ENCODE data around the gene ST6GALNAC5. TPM values are rescaled to one million over a fixed set of nuclear protein-coding genes. Genes with fewer than 3 reads are reported as not detected.

ST6GALNAC5 gene
- total RNA-seq, 2 experiments from 2014 or later, result not detected

DNA sequence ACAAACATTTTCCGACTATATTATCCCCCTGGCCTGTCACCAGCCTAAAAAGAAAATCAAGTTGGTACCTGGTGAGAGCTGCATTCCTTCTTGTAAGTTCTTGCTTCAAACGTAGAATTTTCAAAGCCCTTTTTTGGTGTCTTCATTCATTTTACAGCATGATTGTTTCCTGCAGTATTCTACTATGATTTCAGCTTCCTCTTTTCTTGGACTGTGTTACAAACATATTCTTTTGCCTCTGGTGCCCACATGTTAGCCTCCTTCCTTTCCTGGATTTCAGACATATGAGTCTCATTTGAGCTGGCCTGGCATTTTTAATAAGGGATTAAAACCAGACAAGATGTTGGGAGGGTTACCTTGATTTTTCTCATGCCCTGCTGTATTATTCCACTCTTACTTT lies 209.5 kb downstream of the ST6GALNAC5 start:
- DNase-seq, result no peak
- peaks cover 9% of the 10 kb centered on the region for H3K27me3 Mint-ChIP-seq
- H3K4me1 Mint-ChIP-seq, result no peaks in the 10 kb centered on the region
- CTCF ChIA-PET, result no interaction called here
- no peak overlapping the region for H3K27ac Mint-ChIP-seq
- H3K36me3 Mint-ChIP-seq, result no peaks in the 10 kb centered on the region
- no peaks in the 10 kb centered on the region for H3K9me3 Mint-ChIP-seq (ENCODE audit: low read depth)
- H3K4me3 Mint-ChIP-seq, result no peak overlapping the region
- ATAC-seq, result no peak

GRCh38 chr1:77081834-77082233 lies 214.6 kb downstream of the ST6GALNAC5 start:
- H3K36me3 Mint-ChIP-seq, result no peaks in the 10 kb centered on the region
- H3K4me3 Mint-ChIP-seq, result no peak overlapping the region
- DNase-seq, result no peak
- no peaks in the 10 kb centered on the region for H3K27me3 Mint-ChIP-seq
- no peak for ATAC-seq
- no peak overlapping the region for H3K27ac Mint-ChIP-seq
- no peaks in the 10 kb centered on the region for H3K4me1 Mint-ChIP-seq
- H3K9me3 Mint-ChIP-seq (ENCODE audit: low read depth), result no peaks in the 10 kb centered on the region
- CTCF ChIA-PET, result no interaction called here

DNA sequence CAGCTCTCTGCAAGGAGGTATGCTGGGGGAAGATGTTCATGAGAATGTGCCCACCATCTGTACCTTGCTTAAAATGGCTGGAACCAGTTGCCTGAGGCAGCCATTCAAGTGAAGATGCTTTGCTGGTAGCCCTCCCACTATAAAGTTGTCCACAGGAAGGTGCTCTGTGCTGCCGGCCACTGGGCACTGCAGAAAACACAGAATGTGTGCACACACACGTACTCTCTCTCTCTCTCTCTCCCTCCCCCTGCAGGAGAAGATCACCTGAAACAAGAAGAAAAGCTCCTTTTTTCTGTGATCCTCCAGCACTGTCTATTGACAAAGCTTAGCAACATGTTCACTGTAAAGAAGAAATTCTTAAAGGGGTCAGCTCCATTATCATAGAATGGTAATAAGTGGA lies 217.2 kb downstream of the ST6GALNAC5 start:
- Mint-ChIP-seq H3K4me3 (no peak overlapping the region), H3K36me3 (no peaks in the 10 kb centered on the region), H3K4me1 (no peaks in the 10 kb centered on the region), H3K27me3 (no peaks in the 10 kb centered on the region), H3K9me3 (ENCODE audit: low read depth) (no peaks in the 10 kb centered on the region), H3K27ac (no peak overlapping the region)
- ATAC-seq (no peak), DNase-seq (no peak)
- CTCF ChIA-PET, result no interaction called here

DNA sequence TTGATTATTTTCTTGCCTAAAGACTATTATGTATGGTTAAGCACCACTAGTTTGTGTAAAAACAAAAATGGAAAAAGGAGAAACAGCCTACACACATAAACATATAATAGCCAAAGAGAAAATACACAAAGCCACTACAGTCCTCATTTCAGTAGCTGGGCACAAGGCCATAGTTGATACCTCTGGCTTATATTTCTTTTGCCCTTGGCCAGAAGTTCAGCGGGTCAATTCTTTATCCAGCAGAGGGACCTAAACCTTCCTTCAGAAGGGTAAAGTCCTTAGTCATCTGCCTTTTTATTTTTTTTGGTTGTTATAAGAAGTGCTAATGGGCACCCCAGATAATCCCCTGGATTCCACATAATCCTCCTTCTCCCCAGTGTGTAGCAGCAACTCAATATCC lies 217.8 kb downstream of the ST6GALNAC5 start:
- Mint-ChIP-seq H3K36me3 (no peaks in the 10 kb centered on the region), H3K27ac (no peak overlapping the region), H3K27me3 (no peaks in the 10 kb centered on the region), H3K4me1 (no peaks in the 10 kb centered on the region), H3K9me3 (ENCODE audit: low read depth) (no peaks in the 10 kb centered on the region), H3K4me3 (no peak overlapping the region)
- no peak for DNase-seq
- ATAC-seq, result no peak
- CTCF ChIA-PET, result no interaction called here

GRCh38 chr1:77089756-77090155 lies 222.5 kb downstream of the ST6GALNAC5 start:
- H3K4me1 Mint-ChIP-seq, result no peaks in the 10 kb centered on the region
- CTCF ChIA-PET, result no interaction called here
- H3K9me3 Mint-ChIP-seq (ENCODE audit: low read depth), result no peaks in the 10 kb centered on the region
- DNase-seq, result no peak
- H3K36me3 Mint-ChIP-seq, result no peaks in the 10 kb centered on the region
- no peak overlapping the region for H3K27ac Mint-ChIP-seq
- no peak overlapping the region for H3K4me3 Mint-ChIP-seq
- no peak for ATAC-seq
- H3K27me3 Mint-ChIP-seq, result no peaks in the 10 kb centered on the region

- no peak for DNase-seq
- ATAC-seq, result no peak
- no peaks in the 10 kb centered on the region for H3K4me1 Mint-ChIP-seq
- no peaks in the 10 kb centered on the region for H3K9me3 Mint-ChIP-seq (ENCODE audit: low read depth)
- H3K27me3 Mint-ChIP-seq, result no peaks in the 10 kb centered on the region
- H3K36me3 Mint-ChIP-seq, result peaks cover 2% of the 10 kb centered on the region
- H3K27ac Mint-ChIP-seq, result no peak overlapping the region
- CTCF ChIA-PET, result no interaction called here
- no peak overlapping the region for H3K4me3 Mint-ChIP-seq
Measured at GRCh38 chr1:77095236-77095635, 228.0 kb downstream of the ST6GALNAC5 start.

DNA sequence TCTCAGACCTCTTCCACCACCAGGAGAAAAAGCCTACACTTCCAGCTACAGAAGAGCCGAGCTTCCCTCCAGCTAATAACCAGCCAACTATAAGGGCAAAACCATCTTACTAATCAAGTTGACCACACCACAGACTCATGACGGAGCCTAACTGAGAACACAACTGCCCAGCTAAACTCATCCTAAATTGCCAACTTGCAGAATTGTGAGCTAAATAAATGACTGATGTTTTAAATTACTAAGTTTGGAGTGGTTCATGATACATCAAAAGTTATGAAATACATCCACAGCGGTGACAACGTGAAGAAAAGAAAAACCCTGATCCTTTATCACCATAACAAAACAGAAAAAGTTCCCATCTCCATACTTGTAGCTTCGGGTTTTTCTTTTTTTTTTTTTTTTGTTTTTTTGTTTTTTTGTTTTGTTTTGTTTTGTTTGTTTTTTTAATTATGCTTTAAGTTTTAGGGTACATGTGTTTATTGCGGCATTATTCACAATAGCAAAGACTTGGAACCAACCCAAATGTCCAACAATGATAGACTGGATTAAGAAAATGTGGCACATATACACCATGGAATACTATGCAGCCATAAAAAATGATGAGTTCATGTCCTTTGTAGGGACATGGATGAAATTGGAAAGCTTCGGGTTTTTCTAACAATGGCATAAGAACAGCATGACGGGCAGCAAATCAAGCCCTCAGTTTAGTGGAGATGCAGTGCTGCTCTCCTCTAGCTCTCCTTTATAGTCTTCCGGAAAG lies 229.4 kb downstream of the ST6GALNAC5 start:
- Mint-ChIP-seq H3K4me3 (no peak overlapping the region), H3K4me1 (no peaks in the 10 kb centered on the region), H3K27me3 (no peaks in the 10 kb centered on the region), H3K9me3 (ENCODE audit: low read depth) (no peaks in the 10 kb centered on the region), H3K27ac (no peak overlapping the region), H3K36me3 (peaks cover 2% of the 10 kb centered on the region)
- ATAC-seq (no peak), DNase-seq (no peak)
- CTCF ChIA-PET, result no interaction called here

GRCh38 chr1:77100875-77101274 lies 233.6 kb downstream of the ST6GALNAC5 start:
- Mint-ChIP-seq H3K27me3 (no peaks in the 10 kb centered on the region), H3K36me3 (peaks cover 2% of the 10 kb centered on the region), H3K4me1 (no peaks in the 10 kb centered on the region), H3K27ac (no peak overlapping the region), H3K9me3 (ENCODE audit: low read depth) (no peaks in the 10 kb centered on the region), H3K4me3 (no peak overlapping the region)
- no peak for ATAC-seq
- DNase-seq, result no peak
- CTCF ChIA-PET, result no interaction called here

DNA sequence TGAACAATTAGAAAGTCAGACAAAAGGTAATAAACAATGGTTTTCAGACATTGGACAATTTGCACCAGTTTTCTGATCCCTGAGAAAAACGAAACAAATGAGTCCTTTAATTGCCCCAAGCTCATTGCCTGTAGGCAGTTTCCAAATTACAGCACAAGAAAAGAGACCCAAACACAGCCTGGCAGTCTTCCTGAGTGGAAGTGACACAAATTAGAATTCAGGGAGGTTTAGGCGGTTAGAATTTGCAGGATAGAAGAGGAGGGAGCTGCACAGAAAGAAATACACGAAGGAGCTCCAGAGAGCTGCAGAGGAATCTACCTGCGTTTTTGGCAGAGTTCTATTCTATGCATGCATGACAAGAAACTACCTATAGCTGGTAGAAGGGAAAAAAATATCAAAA lies 236.2 kb downstream of the ST6GALNAC5 start:
- no peak overlapping the region for H3K4me3 Mint-ChIP-seq
- no peaks in the 10 kb centered on the region for H3K9me3 Mint-ChIP-seq (ENCODE audit: low read depth)
- H3K27me3 Mint-ChIP-seq, result no peaks in the 10 kb centered on the region
- no peak for DNase-seq
- CTCF ChIA-PET, result no interaction called here
- no peaks in the 10 kb centered on the region for H3K4me1 Mint-ChIP-seq
- H3K36me3 Mint-ChIP-seq, result no peaks in the 10 kb centered on the region
- no peak for ATAC-seq
- no peak overlapping the region for H3K27ac Mint-ChIP-seq

GRCh38 chr1:77104672-77105071 lies 237.4 kb downstream of the ST6GALNAC5 start:
- Mint-ChIP-seq H3K9me3 (ENCODE audit: low read depth) (no peaks in the 10 kb centered on the region), H3K36me3 (no peaks in the 10 kb centered on the region), H3K27me3 (no peaks in the 10 kb centered on the region), H3K4me3 (no peak overlapping the region), H3K4me1 (no peaks in the 10 kb centered on the region), H3K27ac (no peak overlapping the region)
- DNase-seq (no peak), ATAC-seq (no peak)
- CTCF ChIA-PET, result interaction anchor here (0.7 kb wide), 1 partner anchor 22 kb away, joined by 3 read pairs; no protein-coding TSS in a partner anchor

Small RNAs within 50 kb of the gene (microRNA-seq; reads per million reads assigned to microRNA genes)
- not detected for gene MIR7156

Data from activated CD8-positive, alpha-beta memory T cell treated with anti-CD3 and anti-CD28 coated beads, Interleukin-2, amount 10 ng/mL, durations not matched to agents 7 days and 5 days (primary cell).